ENCODE data around the gene HNRNPH2.

Gene HNRNPH2

GRCh38 chrX:101388604-101389003, 19.4 kb upstream of the HNRNPH2 start:
- no peak for DNase-seq (ENCODE audit: low spot score)
- no peak for TF ChIP-seq CTCF (IDR thresholded peaks at IDR 0.05; ENCODE audit: extremely low read depth, missing control alignments)

GRCh38 chrX:101390664-101391525, 17.1 kb upstream of the HNRNPH2 start, which contains the start of gene RPL36A:
Gene RPL36A, plus strand, starts transcription at chrX:101391011. Its CDS starts 33 bp downstream, at chrX:101391044.
- peak; percentile 46 for TF ChIP-seq CTCF (IDR thresholded peaks at IDR 0.05; ENCODE audit: extremely low read depth, missing control alignments)
- DNase-seq (ENCODE audit: low spot score): peak; percentile 70

GRCh38 chrX:101391831-101392230, 16.2 kb upstream of the HNRNPH2 start:
- TF ChIP-seq CTCF (IDR thresholded peaks at IDR 0.05; ENCODE audit: extremely low read depth, missing control alignments): no peak
- DNase-seq (ENCODE audit: low spot score): no peak

GRCh38 chrX:101393530-101394305, 14.3 kb upstream of the HNRNPH2 start:
- no peak for TF ChIP-seq CTCF (IDR thresholded peaks at IDR 0.05; ENCODE audit: extremely low read depth, missing control alignments)
- DNase-seq (ENCODE audit: low spot score): no peak

GRCh38 chrX:101394372-101394771, 13.7 kb upstream of the HNRNPH2 start:
- TF ChIP-seq CTCF (IDR thresholded peaks at IDR 0.05; ENCODE audit: extremely low read depth, missing control alignments): no peak
- no peak for DNase-seq (ENCODE audit: low spot score)

- DNase-seq (ENCODE audit: low spot score): no peak
- TF ChIP-seq CTCF (IDR thresholded peaks at IDR 0.05; ENCODE audit: extremely low read depth, missing control alignments): no peak
Measured at GRCh38 chrX:101395789-101396188, 12.2 kb upstream of the HNRNPH2 start.

- DNase-seq (ENCODE audit: low spot score): no peak
- TF ChIP-seq CTCF (IDR thresholded peaks at IDR 0.05; ENCODE audit: extremely low read depth, missing control alignments): no peak
Measured at GRCh38 chrX:101397779-101398178, 10.2 kb upstream of the HNRNPH2 start.
